Stimulated activated CD4-positive, alpha-beta T cell treated with anti-CD3 and anti-CD28 coated beads, Interleukin-4, amount 100 ng/mL, for 48 hours (primary cell): ENCODE data around the gene ZNF672.
"Not testable (repeated sequence)": the region's sequence is repeated elsewhere in the genome, so short reads cannot be mapped to it uniquely, and the experiment has no call there.

Experiments used
- DNase-seq, 2 donors: peaks; one replicate each; pipeline ENCODE4 v3.0.0-alpha.2; 2020; ENCODE audit warnings: low read depth in 2 of 2

Gene ZNF672

DNA sequence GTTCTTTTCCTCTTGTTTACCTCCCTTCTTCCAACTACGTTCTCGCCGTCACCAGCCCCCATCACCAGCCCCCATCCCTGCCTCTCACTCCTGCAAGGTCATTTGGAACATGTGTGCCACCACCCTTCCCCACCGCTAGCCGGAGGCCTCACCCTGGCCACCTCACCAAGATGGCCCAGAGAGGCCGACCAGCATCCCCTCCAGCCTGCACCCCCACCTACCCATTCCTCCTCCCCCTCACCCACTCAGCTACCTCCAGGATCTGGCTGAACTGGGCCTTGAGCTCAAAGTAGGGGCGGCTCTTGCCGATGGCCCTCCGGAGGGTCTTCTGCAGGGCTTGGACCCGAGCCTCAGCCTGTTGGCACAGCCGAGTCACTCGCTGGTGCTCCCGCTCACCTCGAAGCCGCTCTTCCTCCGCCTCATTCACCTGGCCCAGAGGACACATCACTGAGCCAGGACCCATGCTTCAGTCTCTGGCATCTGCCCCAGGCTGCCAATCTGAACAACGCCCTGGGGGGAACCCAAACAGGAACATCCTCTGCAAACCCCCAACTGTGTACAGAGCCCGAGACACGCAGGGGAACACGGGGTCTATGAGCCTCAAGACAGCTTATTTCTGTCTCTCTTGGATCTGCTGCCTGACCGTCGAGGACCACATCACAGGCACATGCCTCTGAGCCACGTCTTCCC, 25.1 kb upstream of the ZNF672 start:
- DNase-seq = no peak

DNA sequence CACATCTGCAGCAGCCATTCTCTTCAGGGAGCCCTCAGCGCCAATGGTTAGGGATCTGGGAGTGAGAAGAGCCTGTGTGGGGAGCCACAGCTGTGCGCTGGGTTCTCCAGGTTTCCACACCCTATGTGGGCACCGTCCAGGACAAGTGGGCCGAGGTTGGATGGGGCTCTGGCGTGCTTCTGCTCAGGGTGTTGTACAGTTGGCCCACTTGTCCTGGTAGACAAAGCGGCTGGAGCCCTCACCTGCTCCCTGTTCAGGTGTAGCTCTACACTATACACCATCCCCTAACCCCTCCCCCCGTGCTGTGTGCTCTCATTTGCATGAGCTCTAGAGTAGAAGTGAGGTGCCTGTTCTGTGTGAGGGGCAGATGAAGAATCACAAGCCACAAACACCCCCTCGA, 24.5 kb upstream of the ZNF672 start:
- DNase-seq = no peak

DNA sequence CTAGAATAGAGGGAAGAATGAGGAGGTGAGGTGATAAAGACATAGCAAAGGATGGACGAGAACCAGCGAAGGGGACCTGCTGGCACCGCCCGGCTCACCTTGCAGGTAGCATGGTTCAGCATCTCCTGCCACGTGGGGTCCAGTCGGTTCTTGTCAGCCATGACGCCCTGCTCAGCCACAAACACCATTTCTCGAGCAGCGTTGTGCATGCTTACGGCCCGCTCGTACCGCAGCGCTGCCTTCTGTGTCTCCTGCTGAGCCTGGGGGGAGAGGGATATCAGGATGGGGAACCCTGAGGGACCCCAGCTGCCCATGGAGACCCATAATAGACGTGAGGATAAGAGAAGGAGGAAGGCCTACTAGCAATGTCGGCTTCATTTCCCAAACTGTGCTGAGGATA, 23.7 kb upstream of the ZNF672 start:
- no peak for DNase-seq

DNA sequence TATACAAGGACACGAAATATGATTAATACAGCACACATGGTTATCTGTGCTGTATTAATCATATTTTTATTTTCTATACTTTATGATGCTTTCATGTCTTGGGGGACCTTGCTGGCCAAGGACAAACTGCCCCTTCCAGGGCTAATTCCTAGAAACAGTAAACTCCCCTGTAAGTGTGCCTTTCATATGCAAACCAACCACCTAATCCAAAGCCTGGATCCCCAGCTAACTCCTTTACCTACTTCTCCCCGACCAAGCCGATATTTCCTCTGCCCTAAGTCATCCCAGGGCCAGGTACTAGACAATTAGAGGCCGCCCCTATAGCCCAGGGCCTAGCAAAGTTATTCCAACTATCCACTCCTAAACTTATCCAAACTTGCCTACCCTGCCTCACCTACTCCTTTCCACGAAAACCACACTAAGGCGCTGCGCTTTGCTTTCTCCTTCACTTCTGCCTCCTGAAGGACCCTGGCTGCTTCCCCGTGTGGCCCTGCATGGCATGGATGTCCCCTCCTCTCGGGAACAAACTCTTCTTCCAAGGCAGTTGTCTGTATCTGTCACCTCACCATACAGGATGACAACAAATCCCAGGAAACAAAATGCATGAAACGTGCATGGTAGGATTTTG, 22.5 kb upstream of the ZNF672 start:
- DNase-seq = no peak

DNA sequence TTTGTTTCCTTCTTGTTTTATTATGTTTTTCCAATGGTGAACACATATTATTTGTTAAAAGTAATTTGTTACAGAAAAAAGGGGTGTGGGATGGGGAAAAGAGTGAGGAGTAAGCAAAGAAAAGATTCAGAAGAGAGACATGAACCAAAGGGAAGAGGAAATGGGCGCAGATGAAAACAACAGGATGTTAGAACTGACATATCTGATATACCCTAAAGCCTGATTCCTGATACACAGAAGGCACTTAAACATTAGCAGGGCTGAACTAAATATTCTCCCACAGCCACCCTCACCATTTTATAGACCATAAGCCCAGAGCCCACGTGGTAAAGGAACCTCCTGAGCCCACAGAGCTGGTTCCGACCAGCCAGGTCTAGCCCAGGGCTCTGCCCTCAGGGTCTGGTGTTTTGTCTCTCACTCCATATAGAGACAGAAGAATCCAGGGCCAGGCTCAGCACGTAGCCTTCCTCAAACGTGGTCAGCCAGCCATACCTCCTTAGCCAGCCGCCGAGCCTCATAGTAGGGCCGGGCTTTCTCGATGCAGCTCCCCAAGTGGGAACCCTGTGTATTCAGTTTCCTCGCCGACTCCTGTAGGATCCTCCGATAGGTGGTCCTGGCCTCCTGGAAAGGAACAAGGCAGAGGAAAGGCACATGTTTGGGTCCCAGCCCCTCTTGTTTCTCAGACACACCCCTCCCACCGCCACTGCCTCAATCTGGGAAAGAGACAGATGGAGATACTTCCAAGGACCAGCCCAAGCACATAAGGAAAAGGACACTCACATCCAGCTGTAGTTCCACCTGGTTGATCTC, 21.8 kb upstream of the ZNF672 start:
- no peak for DNase-seq

DNA sequence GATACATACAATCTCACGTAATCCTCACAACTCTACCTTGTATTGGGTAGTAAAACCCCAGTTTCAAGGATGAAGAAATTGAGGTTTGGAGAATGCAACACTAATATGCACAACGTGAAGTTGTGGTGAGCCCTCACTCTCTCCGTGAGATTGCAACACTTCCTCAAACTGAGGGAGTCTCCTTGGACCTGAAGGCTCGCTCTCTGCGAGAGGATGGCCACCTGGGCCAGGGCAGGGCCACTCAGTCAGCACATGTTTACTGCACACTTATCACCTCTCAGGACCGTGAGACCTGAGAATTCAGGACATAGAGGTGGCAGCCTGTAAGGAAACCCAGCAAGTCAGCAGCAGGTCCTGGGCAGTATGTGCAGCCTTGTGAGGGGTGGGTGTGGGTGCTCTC, 21.0 kb upstream of the ZNF672 start:
- no peak for DNase-seq

DNA sequence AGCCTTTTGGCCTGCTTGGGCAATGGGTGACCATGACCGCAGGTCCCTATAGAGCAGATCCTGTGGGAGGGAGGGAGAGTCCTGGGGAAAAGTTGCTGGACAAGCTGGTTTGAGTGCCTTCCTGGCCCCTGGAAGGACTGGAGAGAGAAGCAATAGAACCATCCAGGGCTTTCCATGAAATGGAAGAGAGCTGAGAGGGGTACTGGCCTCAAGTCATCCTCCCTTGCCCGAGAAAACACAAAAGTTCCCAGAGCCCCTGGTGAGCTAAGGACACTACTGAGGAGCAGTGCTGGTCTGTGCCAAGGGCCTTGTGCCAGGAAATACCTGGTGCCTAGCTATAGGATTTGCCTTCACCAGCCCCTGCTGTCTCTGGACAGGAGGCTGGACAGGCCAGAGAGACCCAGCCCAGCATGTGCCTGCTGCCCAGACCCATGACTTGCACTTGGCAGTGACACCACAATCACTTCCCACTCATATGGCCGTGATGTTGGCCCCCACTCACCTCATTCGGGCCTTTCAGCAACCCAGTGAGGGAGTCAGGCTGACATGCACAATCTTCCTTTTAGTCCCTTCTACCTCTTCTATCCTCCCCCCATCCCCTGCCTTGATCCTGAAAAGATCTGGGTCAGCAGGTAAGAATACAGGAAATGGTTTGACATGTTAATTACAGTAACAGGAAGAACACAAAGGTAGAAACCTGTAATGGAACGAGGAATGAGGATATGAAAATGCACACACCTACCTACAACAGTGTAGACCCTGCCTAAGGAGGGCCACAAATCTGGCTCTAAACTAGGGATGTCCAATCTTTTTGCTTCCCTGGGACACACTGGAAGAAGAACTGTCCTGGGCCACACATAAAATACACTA, 19.3 kb upstream of the ZNF672 start:
- no peak for DNase-seq

DNA sequence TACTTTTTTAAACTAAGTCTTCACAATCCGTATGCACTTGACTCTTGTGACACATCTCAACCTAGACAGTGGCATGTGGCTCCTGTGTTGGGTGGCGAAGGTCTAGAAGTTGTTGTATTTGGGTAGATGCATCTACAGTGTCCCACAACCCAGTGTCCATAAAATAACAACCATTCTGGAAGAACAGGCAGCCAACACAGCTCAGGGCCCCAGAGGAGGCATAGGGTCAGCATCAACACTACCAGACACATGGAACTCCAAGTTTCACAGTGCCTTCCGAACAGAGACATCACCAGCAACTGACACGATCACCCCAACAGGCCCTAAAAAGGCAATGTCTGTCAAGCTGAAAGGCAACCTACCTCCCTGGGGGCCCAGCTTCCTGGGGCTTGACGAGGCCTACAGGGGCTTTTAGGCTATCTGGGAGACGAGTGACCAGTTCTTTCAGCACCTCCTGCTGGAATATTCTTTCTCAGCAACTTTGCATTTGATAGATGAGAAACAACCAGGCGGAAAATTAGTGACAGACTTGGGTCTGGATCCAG, 17.9 kb upstream of the ZNF672 start:
- DNase-seq = no peak

DNA sequence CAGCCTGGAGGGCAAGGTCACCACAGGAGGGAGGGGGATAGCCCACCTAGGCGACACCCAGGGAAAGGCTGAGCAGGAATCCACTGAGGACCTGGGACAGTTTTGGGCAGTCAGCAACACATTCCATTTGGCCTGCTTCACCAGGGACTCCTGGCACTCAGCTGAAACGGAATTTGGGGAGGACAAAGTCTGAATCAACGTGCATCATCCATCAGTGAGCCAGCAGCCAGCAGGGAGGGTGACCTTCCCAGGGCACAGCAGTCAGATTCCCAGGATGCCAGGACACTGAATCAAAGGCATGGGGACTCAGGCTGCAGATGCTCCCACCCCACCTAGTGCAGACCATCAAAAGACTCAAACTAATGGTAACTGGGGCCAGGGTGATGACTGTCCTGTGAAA, 16.9 kb upstream of the ZNF672 start:
- DNase-seq = no peak

DNA sequence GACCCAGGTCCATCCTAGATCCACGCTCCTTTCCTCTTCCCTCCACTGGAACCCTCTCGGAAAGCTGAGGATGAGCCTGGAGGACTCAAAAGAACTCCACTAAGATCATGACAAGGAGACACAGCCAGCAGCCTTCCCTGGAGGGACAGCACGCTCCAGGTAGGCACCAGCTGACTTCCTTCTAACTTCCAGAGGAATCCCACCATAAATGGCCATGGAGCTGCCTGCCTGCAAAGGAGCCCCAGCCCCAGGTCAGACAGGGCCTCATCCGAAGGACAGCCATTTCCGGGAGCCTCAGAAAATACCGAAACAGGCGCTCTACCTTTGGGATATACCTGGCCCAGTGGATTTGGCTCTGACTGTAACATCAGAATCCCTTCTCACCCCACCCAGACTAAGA, 16.4 kb upstream of the ZNF672 start:
- no peak for DNase-seq

DNA sequence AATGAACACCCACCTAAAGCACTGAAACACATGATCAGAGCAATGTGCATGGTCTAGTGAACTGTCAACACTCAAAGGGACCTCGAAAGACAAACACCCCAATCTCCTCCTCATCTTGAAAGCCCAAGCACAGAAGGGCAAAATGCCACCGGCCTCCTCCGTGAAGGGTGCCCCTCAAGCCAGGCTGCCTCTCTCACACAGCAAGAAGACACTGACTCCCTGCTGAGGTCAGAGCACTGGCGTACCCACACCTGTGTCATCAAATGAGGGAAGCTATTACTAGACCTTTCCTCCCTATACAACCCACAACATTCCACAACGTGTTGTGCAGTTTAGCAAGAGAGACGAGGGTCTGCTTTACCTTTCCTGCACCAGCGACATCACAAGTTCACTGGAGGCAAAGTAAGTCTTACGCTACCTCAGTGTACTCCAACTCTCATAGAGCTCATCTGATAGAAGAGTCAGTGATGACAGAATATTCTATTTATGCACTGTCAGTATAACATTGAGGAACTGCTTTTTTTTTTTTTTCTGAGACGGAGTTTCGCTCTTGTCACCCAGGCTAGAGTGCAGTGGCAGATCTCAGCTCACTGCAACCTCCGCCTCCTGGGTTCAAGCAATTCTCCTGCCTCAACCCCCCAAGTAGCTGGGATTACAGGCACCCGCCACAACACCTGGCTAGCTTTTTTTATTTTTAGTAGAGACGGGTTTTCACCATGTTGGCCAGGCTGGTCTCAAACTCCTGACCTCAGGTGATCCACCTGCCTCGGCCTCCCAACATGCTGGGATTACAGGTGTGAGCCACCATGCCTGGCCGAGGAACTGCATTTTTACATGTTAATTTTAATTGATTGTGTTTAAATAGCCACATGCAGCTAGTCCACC, 15.6 kb upstream of the ZNF672 start:
- no peak for DNase-seq

DNA sequence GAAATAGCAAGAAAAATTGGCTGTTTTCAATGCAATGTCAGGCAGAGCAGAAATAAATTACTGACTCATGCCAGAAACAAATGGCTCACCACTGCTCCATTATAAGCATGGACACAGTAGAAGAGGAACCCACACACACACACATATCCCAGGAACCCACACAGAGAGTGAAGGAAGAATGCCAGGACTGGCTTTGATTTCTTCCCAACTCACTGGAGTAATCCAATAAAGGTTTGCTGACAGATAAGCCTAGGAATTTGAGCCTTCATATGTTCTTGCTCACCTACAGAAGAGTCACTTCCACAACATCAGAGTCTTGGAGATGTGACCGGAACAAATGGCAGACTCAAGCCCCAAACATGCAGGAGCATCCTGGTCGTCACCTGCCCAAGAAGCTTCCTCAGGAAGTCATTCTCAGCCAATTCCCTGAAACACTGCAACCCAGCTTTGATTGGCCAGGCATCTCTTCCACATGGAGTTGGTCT, 14.5 kb upstream of the ZNF672 start:
- no peak for DNase-seq

DNA sequence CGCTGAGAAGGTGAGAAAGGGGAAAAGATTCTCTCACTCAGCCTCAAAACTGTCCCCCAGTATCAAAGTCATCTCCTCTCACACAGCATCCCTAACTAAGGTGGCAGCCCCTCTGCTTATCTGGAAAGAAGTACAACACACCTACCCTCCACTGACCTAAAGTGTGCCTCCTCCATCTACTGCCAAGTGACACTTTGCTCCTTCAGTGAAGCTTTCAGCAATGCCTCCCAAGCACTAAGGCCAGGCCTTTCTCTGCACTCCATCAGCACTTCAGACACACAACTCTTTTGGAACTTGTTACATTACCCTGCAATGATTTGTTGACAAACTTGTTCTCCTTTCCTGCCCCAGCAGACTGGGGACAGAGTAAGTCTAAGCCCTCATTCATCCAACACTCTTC, 13.7 kb upstream of the ZNF672 start:
- DNase-seq = no peak

DNA sequence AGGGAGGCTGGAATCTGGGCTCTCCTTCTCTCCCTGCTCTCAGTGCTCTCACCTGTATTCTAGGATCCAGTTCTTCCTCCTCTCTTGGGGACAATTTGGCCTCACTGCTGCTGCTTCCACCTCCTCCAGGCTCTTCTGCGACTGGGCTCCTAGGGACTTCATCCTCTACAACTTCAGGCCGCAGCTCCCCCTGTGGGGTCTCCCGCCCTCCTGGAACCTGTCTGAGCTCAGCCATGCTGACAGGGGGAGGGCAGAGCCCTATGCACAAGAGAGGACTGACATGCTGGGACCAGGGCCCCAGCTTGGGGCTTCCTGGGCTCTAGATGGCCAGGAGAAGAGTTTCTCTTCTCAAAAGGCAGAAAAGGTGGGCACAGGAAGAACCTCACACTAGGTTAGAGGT, 13.3 kb upstream of the ZNF672 start:
- no peak for DNase-seq

DNA sequence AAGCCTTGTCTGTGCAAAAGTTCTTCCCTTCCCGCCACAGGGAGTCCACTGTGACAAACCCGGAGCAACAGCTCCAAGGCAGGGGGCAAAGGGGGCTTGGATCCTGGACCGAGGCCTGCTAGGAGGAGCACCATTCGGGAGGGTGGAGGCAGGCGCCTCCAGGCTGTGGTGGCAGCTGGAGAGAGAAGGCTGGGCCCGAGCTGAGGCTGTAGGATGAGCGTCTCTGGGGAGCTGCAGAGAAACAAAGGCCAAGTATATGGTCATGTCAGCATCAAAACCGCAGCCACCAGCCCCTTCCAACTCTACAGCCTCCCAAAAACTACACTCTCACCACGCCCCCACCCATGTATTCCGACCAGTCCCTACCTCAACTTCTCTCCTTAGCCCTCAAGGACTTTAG, 12.9 kb upstream of the ZNF672 start:
- no peak for DNase-seq

DNA sequence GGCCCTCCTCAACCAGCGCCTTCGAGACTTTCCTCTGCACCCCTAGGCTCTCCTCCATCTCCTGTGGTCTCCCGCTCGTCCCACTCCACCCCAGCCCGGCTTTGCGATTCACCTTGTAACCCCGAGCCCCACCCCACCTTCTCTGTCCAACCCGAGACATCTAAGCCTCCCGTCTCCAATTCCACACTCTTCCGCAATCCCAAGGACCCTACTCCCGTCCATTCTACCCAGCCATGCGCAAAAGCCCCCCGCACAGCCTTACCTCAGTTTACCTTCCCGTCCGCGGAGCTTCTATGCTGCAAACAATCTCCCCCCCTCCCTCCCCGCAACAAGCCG, 12.5 kb upstream of the ZNF672 start:
- peak in 1 of 2 donors; percentile 22 for DNase-seq

DNA sequence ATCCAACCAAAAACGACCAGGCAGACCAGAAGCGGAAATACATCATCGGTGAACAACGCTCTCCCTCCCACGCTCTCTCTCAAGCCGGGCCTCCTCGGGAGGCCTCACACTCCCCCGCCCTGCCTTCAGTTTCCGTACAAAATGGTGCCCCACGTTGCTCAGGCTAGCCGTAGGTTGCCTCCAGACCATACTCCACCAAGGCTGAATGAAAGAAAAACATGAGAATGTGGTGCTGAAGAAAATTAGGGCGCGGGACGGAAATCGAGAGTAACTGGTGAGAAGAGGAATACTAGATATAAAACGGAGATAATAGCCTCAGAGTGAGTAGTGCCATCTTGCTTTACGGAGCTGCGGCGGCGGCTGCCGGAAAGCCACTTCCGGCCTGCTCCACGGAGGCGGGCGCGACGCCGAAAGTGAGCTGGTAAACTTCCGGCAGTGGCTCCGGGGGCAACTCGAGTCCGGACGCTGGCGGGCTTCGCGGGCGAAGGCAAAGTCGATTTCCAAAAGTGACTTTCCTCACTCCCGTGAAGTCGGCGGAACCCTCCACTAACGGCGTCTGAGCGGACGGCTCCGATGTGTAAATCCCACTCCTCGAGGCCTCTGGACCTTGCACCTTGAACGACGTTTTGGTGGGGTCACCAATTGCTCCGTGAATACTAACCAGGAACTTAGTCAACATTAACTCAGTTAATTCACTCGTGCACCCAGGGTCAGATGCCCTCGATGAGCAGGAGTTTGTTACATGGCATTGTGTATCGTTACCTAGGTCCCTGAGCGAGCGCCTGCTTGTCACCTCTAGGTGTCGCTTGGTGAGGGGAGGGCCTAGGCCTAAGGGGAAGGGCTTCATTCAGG, 11.9 kb upstream of the ZNF672 start, which contains the start of gene SH3BP5L:
SH3BP5L (minus strand) TSS at position 7 of the 852 bp plus-strand sequence. CDS start 980 bp downstream, outside the sequence.
- DNase-seq = peak; percentile 75 to 89

DNA sequence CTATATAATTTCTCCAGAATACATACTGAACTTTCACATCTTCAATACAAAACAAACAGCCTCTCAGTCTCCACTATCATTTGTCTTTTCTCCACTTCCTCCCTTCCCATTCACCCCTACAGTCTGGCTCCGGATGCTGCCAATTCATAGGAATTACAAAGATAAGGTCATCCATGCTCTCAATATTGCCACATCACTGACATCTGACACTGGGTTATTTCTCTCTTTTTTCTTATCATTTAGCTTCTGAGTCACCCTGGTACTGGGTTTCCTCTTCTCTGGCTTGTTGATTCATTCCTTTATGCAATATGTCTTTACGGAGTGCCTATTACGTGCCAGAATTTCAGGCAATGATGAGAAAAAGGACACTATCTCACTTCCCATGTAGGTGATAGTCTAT, 9.2 kb upstream of the ZNF672 start:
- no peak for DNase-seq

DNA sequence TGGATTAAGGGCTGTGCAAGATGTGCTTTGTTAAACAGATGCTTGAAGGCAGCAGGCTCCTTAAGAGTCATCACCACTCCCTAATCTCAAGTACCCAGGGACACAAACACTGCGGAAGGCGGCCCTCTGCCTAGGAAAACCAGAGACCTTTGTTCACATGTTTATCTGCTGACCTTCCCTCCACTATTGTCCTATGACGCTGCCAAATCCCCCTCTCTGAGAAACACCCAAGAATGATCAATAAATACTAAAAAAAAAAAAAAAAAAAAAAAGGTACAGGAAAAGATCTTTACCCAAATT, 7.4 kb upstream of the ZNF672 start:
- DNase-seq = not testable (repeated sequence)

DNA sequence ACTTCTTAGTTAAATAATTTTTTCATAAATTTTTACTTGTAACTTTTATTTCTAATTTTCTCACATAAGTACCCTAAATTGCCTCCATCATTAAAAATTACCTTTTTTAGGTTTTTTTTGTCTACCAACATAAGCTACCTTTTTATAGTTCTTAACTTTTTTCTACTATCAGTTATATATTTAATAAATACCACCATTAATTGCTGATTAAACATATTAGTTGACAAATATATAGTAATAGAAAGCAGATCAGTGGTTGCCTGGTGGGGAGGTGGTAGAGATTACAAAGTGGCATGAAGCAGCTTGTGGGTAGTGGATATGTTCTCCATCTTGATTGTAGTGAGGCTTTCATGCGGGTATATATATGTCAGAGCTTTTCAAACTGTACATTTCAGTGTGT, 6.2 kb upstream of the ZNF672 start:
- no peak for DNase-seq
